Endothelial cell of umbilical vein (primary cell): Measurements from ENCODE around the gene FBXL19. TPM values are rescaled to one million over a fixed set of nuclear protein-coding genes. Genes with fewer than 3 reads are reported as not detected.

Source experiments
- BruUV-seq: library from RNA; stranded (reverse); fragments of 400-500 nt; replicated peaks from 2 replicates; lab custom pipeline; 2021; lab: Mats Ljungman, UMichigan
- CTCF ChIA-PET: fragments of 300-600, 350-600 bp; sonication (Branson Sonifier 250); formaldehyde crosslinking; loops from one replicate; lab custom pipeline; 2021; ENCODE audit warnings: antibody characterized with exemption, inconsistent platforms; lab: Charles Lee
- POLR2A ChIA-PET: fragments of 300-600, 350-600 bp; sonication (Branson Sonifier 250); formaldehyde crosslinking; loops from one replicate; lab custom pipeline; 2021; ENCODE audit warnings: antibody characterized with exemption, inconsistent platforms; lab: Charles Lee
- DNase-seq: peaks from one replicate; pipeline ENCODE4 v3.0.0-alpha.2; 2011; ENCODE audit warnings: low read depth, low spot score
- FAIRE-seq: peaks from 2 replicates; lab custom pipeline; 2011; peaks lifted over from hg19 to GRCh38; lab: Jason Lieb, UNC
- H2AFZ ChIP-seq: 2 replicates; pipeline ENCODE4 v1.6.0; 2012; ENCODE audit warnings: low read depth, low read length, control low read depth, inconsistent platforms
- H3K27ac ChIP-seq: 2 replicates; pipeline ENCODE4 v1.5.1; 2011; ENCODE audit warnings: low read depth, mild to moderate bottlenecking, control low read depth, low read length, moderate library complexity; ENCODE audit not compliant: insufficient read depth
- H3K27me3 ChIP-seq, 2 experiments: 2 replicates each; pipeline versions ENCODE4 v1.6.0 to v1.6.1; 2011; ENCODE audit warnings: low read length in 2 of 2, mixed read lengths in 1 of 2; ENCODE audit not compliant: control insufficient read depth in 2 of 2, insufficient read depth in 2 of 2
- H3K36me3 ChIP-seq, 2 experiments: 2 replicates in 1 of 2; 3 replicates in 1 of 2; pipeline ENCODE4 v1.5.1; 2011; ENCODE audit warnings: low read length in 2 of 2, mild to moderate bottlenecking in 1 of 2, moderate library complexity in 1 of 2; ENCODE audit not compliant: control insufficient read depth in 2 of 2, insufficient read depth in 2 of 2; ENCODE audit errors: extremely low read depth in 1 of 2
- H3K4me1 ChIP-seq: 3 replicates; pipeline ENCODE4 v1.5.1; 2011; ENCODE audit warnings: mild to moderate bottlenecking, low read length; ENCODE audit not compliant: control insufficient read depth, insufficient read depth; ENCODE audit errors: extremely low read depth
- H3K4me2 ChIP-seq: 2 replicates; pipeline ENCODE4 v1.6.1; 2011; ENCODE audit warnings: low read length, control low read depth, mixed read lengths; ENCODE audit not compliant: insufficient read depth
- H3K4me3 ChIP-seq, 3 experiments: fragments of 200-600 bp in 1 of 3; sonication (generic), shearing (Covaris generic) in 1 of 3; replicated peaks in 1 of 3; 2 replicates each; pipeline ENCODE4 v1.5.1; 2011 to 2016; ENCODE audit warnings: control low read depth in 3 of 3, low read length in 3 of 3, mild to moderate bottlenecking in 2 of 3, inconsistent platforms in 1 of 3, low read depth in 1 of 3, moderate library complexity in 1 of 3; ENCODE audit not compliant: insufficient read depth in 1 of 3
- H3K79me2 ChIP-seq: 2 replicates; pipeline ENCODE4 v1.6.0; 2012; ENCODE audit warnings: low read length, inconsistent platforms; ENCODE audit not compliant: control insufficient read depth, insufficient read depth
- H3K9ac ChIP-seq: replicated peaks from 2 replicates; pipeline ENCODE3; 2011; ENCODE audit warnings: low read length, control low read depth; ENCODE audit not compliant: insufficient read depth; ENCODE audit errors: extremely low read depth
- H3K9me1 ChIP-seq: replicated peaks from 3 replicates; pipeline ENCODE4 v1.6.0; 2011; ENCODE audit warnings: mild to moderate bottlenecking, low read length; ENCODE audit not compliant: control insufficient read depth, insufficient read depth; ENCODE audit errors: extremely low read depth
- H3K9me3 ChIP-seq: replicated peaks from 2 replicates; pipeline ENCODE4 v1.5.1; 2012; ENCODE audit warnings: low read length, inconsistent platforms; ENCODE audit not compliant: control insufficient read depth, insufficient read depth
- H4K20me1 ChIP-seq: replicated peaks from 2 replicates; pipeline ENCODE3; 2011; ENCODE audit warnings: mild to moderate bottlenecking, low read length; ENCODE audit not compliant: control insufficient read depth, insufficient read depth; ENCODE audit errors: extremely low read depth
- JUN ChIP-seq: IDR thresholded peaks from 2 replicates; pipeline ENCODE4 v1.6.1; 2011; ENCODE audit warnings: borderline replicate concordance, low read depth; ENCODE audit not compliant: insufficient read length, insufficient read depth
- MAX ChIP-seq: IDR thresholded peaks from 2 replicates; pipeline ENCODE4 v1.6.1; 2011; ENCODE audit not compliant: insufficient read depth, insufficient read length
- MYC ChIP-seq: IDR thresholded peaks from one replicate; pipeline ENCODE4 v1.6.1; 2011; ENCODE audit warnings: mild to moderate bottlenecking, low read depth, low read length
- dilution Hi-C: fragments of 300-500 bp; cut with MboI; formaldehyde crosslinking; loops from one replicate; pipeline ENCODE4 v1.15.0; 2019; ENCODE audit warnings: low sequenced_read_pairs; ENCODE audit not compliant: extremely low pct_ligation_motif_present
- intact Hi-C: fragments of 100-400 bp; cut with micrococcal nuclease; formaldehyde crosslinking; loops from one replicate; pipeline ENCODE4 v1.10.0; 2022
- polyA plus RNA-seq, 4 experiments: library from polyadenylated mRNA; depleted of rRNA in 3 of 4; stranded (reverse) in 3 of 4; unstranded in 1 of 4; fragments of >200 nt; gene quantifications; 2 replicates each; pipeline versions ENCODE4 v1.2.1 to v1.2.3, GENCODE V29; 2011 to 2012; ENCODE audit warnings: missing spikeins in 1 of 4
- total RNA-seq: library from RNA; stranded (reverse); gene quantifications from 2 replicates; pipeline ENCODE4 v1.2.3, GENCODE V29; 2021

The FBXL19 gene
- total and polyA plus RNA-seq, 2 donors (not counting 3 experiments of a cell fraction or from before 2014, with no cell fraction given): 22.1 to 38.0 TPM

GRCh38 chr16:30925632-30925987 is 2.2 kb downstream of the FBXL19 start:
- peaks cover 2% of the 10 kb centered on the region for H3K4me1 ChIP-seq
- peaks cover under 1 to 19% of the 10 kb centered on the region in 2 experiments for H3K36me3 ChIP-seq
- BruUV-seq: no TSS peak
- FAIRE-seq: no peak
- intact Hi-C loops (no loop called here), dilution Hi-C loops (no loop called here)
- no peak for DNase-seq
- H3K27me3 ChIP-seq: no peaks in the 10 kb centered on the region
- H3K9me3 ChIP-seq: no peaks in the 10 kb centered on the region
- no peak overlapping the region for H3K27ac ChIP-seq
- ChIA-PET POLR2A (no interaction called here), CTCF (no interaction called here)
- H3K9me1 ChIP-seq: no peaks in the 10 kb centered on the region
- no peak overlapping the region for H3K9ac ChIP-seq
- no peak overlapping the region for H2AFZ ChIP-seq
- H3K79me2 ChIP-seq: no peaks in the 10 kb centered on the region
- H3K4me3 ChIP-seq: no peak overlapping the region
- no peak overlapping the region for H3K4me2 ChIP-seq
- no peak for TF ChIP-seq MAX
- H4K20me1 ChIP-seq: no peaks in the 10 kb centered on the region

GRCh38 chr16:30925995-30926811 is 2.8 kb downstream of the FBXL19 start:
- ChIA-PET POLR2A (no interaction called here), CTCF (no interaction called here)
- Histone ChIP-seq H3K4me1 (peaks cover 2% of the 10 kb centered on the region), H3K36me3 (peaks cover 3 to 24% of the 10 kb centered on the region in 2 experiments), H3K4me3 (no peak overlapping the region), H4K20me1 (no peaks in the 10 kb centered on the region), H3K9ac (no peak overlapping the region), H3K9me1 (no peaks in the 10 kb centered on the region), H3K27me3 (no peaks in the 10 kb centered on the region), H2AFZ (no peak overlapping the region), H3K79me2 (no peaks in the 10 kb centered on the region), H3K27ac (no peak overlapping the region), H3K9me3 (no peaks in the 10 kb centered on the region), H3K4me2 (no peak overlapping the region)
- intact Hi-C loops: no loop called here
- no peak for TF ChIP-seq JUN
- TF ChIP-seq MYC: no peak
- DNase-seq: no peak
- dilution Hi-C loops: no loop called here
- no TSS peak for BruUV-seq
- FAIRE-seq: no peak
